Measurements from ENCODE around the gene GRIA3.

Gene GRIA3

DNA sequence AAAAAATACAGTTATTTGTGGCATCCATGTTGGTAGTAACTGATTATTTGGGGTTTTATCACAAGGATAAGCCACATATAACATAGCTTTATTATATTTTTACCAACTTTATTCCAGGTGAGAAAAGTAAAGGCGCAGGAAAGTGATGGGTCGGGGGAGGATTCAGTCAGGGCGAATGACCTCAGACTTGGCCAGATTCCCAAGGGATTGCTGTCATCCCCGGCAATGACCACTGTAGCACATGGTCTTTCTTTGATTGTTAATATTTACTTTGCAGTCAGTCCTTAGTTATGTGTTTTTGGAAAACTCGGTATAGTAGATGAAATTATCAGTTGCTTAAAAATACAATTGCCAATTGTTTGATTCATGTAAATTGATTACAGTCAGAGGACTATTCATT is 17.6 kb downstream of the GRIA3 start:
- no peak for DNase-seq

DNA sequence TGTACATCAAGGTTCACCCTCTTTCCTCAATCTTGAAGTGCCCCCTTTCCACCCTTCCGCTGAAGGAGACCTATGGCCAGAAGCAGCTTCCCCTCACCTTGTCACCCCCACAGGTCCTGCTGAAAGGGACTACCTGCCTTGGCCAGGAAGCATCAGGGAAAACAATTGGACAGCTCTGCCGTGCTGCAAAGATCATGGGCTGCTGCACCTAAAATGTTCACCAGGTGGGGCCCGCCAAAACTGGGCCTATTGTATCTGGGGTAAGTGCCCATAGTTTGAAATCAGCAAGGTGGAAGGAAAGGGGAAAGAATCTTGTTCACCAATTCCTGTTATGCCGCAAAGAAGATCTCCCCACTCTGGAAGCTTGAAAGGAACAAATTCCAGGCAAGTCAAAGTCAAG is 18.4 kb downstream of the GRIA3 start:
- DNase-seq = no peak

DNA sequence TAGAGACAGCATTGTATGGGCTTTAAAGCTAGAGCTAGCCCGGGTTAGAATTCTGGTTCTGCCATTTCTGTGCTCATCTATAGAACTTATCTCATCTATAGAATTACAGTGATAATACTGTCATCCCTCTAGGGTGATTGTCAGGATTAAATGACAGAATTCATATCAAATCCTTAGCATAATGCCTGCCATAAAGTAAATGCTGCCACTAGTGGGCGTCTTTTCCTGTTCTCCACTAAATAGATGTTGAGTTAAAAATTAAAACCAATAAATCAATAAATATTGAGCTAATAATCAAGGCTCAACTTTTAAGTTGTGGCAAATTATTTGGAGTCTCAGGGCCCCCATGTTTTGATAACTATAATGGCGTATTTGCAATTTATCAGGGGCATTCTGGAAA is 19.7 kb downstream of the GRIA3 start:
- DNase-seq = no peak

DNA sequence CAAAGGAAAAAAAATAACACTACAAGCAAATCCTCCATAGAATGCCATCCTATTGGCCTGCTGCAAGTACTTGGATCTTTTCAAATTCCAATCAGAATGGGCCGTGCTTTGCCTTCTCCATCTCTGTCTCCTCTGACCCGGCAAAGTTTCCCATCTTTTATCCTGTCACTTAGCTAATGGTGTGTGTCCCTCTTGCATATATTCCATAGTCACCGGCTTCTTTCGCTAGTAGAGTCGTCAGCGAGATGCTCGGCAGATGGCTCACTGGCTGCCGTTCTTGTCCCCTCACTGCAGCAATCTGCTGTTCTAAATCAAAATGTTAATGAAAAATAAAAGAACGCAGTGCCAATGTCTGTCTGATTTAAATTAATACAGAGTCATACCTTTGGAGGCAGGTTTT is 22.1 kb downstream of the GRIA3 start:
- DNase-seq = no peak

DNA sequence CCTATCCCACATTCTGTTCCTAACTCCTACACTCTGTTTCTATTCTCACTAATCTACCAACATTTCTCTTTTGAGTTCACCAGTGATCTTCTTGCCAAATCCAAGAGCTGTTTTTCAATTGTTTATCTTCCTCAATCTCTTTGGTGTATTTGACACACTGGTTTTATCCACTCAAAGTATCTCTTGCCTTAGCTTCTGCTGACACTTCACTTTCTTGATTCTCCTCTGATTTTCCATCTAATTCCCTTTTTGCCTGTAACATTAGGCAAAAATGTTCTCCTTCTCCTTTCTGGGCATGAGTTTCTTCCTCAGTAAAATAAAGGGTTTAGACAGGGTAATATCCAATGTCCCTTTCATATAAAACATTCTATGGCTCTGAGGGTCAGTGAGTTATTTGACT is 26.2 kb downstream of the GRIA3 start:
- DNase-seq = no peak

DNA sequence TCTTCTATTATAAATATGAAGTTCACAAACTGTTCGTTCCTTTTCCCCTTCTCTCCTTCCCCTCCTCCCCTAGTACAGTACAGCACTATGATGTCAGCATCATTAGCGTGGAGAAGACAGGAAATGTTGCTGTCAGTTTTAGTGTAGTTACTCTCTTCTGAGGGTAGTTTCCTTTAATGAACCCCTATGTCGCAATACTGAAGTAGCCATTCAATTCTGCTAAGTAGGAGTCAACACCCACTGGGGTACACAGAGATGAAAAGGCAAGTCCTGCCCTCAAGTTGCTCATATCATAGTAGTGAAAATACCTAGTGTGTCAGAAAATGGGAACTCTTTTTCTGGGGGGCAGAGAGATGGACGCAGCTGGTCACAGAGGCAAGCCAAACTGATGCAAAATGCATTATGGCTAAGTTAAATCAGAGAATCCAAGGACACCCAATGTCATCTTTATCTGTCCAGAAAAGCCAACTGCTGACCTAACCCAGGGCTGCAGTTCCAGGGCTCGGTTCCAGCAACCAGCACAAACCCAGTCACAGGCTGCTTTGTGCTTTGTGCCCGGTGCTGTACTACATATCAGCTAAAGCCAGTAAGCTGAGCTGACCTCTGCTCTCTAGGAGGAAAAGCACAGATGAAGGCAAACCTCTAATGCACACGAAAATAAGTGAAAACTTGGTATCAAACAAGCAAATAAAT is 31.5 kb downstream of the GRIA3 start:
- DNase-seq = no peak

DNA sequence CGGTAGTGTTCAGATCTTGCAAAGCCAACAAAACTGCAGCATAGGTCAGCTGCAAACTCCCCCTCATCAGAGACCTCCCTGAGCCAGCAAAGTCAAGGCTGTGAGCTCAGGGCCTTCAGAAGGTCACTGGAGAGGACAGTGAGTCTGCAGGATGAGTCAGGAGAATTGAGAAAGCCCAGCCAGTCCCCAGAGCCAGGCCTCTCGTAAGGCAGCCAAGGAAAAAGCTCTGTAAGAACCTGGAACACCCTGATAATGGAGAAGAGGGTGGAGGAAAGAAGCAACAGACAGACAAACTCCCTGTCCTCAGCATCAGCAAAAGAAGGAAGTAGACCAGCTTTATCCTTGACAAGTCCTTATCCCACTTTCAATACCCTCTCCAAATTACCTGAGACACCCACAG is 33.0 kb downstream of the GRIA3 start:
- DNase-seq = no peak

DNA sequence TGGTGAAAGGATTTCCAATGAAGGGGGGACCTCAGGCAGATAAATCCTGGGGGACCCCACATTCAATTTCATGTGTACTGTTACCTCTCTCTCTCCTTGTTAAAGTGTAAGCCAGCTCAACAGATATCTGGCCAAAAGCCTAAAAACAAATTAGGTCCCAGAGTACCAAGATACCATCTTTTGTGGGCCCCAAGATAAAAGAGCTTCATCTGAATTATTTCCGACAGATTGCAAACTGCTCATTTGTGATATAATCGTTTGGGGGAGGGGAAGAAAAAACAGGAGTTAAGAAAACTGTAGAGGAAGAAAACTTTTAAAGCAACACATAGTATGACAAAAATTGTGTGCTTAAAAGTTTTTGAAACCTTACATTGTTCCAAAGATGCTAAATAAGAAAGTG is 33.6 kb downstream of the GRIA3 start:
- no peak for DNase-seq

DNA sequence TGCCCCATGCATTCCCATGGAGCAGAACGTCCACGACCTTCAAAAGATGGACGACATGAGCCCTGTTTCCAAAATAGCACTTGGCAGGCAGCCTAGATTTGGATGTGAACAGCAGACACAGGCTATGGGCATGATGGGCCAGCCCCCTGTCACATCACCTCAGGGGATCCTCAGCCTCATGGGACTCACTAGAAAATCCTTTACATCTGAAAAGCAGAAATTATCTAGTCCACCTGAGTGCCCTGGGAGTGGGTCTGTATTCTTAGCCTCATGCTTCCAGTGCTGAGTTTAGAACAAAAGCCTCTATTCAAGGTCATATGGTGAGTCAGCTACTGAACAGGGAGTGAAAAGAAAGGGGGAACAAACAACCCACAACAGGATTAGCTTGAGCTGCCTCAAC is 35.8 kb downstream of the GRIA3 start:
- no peak for DNase-seq

DNA sequence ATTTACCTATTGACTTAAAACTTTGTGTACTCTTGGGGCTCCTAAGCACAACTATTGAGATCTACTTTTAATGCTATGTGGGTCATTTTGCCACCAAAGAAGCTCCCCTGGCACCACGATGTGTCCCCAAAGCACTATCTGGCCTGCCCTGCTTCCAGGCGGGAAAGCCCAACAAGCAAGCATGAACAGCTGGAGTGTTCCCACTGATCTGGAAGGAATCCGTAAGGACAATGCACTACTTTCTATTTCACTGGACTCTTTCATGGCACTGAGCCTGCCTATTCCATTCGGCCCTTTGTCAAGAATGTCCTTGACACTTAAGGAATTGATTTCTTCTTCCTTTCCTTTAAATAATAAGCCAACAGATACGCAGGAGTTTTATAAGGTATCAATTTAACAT is 38.8 kb downstream of the GRIA3 start:
- no peak for DNase-seq

DNA sequence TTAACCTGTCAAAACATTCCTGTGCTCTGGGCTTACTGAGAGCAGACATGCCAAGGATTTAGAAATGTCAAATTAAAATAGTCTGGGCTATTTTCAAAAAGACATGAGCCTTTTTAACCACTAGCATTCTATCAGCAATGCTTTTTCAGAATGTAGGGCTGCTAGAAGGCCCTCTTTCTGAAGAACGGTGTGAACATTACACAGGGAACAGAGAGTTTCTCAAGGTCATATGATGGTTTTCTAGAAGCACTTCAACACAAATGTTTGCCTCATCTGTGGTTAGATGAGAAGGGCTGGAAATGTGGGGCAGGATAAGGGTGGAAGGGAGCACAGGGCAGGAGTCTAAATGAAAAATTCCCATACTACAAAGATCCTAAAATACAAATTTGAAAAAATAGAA is 39.3 kb downstream of the GRIA3 start:
- no peak for DNase-seq

DNA sequence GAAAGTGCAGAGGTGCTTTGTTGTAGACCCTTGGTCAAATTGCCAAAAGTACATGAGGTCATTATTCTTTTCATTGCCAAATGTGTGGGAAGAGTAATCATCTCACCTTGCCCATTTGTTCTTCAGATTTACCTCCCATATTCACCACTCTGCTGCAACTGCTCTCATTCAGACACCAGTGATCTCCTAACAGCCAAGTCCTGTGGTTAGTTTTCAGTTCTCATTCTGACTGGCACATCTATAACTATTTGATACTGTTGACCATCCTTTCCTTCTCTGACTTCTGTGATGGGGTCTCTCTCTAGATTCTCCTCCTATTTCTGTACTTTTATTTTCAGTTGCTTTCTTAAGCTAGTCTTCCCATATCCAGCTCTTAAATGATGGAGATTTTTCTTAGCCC is 39.8 kb downstream of the GRIA3 start:
- DNase-seq = no peak

DNA sequence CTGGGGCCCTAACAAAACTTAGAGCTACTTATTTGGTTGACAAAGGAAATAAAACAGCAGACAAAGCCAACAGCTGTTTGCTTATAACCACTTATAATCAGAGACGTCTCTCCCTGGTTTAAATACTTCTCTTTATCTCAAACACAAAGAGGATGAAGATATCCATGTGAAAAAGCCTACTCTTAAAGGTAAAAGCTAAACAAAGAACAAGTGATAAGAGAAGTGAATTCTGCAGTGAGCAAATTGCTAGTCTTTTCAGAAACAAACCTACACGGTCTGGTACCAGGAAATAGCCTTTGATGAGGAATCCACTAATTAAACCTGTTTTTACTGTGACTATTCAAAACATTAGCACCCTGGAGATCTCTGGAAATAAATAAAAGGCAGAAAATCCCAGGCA is 46.7 kb downstream of the GRIA3 start:
- no peak for DNase-seq

DNA sequence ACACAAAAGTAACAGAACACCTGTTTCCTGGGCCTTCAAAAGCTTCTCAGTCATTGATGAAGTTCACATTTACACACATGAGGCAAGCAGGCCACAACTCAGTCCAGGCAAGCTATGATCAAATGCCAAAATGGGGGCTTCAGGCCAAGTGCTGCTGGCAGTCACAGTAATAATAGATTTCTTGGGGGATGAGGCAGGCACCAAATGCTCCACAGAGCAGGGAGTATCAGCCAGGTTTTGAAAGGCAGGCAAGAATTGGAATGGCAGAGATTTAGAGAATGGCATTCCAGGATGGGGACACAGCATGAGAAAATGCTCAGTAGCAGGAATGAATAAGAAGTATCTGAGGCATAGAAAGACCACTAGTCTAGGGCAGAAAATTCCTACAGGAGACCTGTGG is 52.8 kb downstream of the GRIA3 start:
- no peak for DNase-seq

DNA sequence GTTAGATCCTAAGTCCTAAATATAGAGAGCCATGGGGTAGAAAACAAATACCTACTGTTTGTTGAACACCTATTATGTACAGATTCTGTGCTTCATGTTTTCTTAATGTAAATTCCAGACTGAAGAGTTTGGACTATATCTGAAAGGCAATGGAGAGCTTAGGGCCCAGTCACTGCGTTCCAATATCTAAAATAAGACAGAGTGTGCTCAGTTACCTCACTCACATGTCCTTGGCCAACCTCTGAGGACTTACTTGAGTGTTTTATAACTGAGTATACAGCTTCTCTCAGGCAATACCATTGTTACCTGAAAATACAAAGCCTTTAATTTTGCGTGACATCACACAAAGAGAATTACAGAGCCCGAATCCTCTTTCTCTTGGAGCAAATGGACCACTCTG is 53.2 kb downstream of the GRIA3 start:
- DNase-seq = no peak

DNA sequence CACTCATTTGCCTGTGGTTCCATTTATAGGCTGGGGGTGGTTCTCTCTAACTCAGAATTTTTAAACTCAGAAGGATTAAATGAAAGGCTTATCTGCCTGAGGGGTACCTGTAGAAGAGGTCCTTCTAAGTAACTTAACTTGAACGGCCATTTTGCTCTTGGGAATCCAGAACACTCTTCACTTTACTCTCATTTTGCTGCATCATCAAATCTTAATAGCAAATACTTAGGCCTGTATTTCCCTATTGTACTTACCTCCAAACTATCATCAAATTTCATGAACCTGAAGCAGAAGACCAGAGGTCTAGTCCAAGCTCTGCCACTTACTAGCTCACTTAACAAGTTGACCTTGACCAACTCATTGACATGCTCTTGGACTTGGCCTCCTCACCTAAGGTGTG is 70.4 kb downstream of the GRIA3 start:
- DNase-seq = no peak

DNA sequence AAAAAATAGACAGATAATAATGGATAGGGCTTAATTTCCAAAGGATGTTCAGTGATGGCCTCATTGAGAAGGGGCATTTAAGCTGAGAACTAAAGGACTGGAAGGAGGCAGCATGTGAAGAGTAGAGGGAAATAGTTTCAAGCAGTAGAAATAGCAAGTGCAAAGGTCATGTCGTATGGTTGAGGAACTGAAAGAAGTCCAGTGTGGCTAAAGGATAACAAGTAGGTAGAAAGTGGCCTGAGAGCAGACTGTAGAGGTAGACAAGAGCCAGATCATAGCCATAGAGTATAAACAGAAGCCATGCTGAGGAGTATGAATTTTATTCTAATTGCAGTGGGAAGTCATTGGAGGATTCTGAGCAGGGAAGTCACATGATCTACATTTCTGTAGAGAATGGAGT is 72.3 kb downstream of the GRIA3 start:
- no peak for DNase-seq

DNA sequence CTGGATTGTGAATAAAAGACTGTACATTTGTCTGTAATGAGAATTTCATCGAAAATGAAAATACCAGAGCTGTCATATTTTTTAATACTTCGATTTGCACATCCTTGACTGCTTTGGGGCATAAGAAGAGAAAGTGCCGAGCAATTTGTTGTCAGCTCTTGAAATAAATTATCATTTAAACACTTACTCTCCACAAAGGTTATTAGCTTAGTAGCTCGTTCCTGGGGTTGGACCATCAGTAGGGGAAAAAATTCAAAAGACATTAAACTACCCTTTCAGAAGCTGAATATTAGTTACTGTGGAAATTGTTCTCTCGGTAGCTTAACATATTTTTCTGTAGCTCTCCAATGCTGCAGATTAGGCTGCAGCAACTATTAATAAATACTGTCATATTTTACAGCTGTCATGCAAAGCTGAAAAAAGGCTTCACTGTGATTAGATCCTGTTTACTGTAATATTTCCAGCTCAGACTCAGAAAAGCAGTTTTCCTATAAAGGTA is 76.9 kb downstream of the GRIA3 start:
- DNase-seq = no peak

DNA sequence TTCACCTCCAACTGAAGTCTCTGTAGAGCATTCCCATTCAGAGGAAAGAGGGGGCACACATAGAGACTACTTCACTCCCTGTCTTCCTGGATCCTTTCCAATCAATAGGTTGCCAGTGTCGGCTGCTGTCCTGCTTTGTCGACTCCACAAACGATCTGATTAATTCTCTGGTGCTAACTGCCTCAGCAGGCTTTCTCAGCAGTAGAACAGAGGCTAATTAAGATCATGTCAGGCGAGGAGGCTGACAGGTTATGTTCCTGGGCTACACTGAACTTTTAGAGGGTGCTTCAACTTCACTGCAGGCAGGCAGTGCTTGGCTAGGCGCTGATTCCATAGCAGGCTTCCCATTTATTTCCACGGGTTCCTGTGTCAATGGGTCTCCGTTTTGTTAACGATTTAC is 79.2 kb downstream of the GRIA3 start:
- DNase-seq = no peak

DNA sequence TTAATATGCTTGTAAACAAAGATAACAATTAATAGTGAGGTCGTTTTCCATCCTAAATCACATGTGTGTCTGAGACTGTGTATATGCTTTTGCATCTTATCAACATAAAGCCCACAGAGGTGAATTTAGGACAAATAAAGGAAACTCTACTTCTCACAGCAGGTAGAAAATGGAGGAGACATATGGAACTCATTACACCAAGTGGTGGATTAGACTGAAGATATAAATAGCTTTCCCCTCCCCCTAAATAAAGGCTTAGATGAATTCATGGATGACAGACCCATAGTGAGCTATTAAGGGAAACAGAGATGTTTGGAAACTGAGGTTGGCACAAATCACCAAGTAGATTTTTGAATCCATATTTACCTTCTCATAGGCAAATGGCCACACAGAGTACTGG is 79.7 kb downstream of the GRIA3 start:
- DNase-seq = no peak

DNA sequence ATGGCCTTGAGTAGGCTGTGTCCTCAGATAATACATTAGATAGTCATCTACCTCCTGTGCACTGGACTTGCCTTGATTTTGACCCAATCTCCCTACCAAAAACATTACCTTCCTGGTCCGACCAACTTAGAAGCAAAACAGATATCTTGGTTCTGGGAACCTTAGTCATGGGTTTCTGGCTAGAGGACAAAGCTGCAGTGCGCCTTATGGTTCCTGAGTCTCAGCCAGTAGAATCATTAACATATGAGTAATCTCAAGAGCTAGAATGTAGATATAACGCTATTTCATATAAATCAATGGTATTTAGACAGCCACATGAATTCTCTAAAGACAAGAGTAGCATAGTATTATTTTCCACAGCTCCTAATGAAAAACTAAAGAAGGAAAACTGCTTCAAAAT is 83.1 kb downstream of the GRIA3 start:
- no peak for DNase-seq

DNA sequence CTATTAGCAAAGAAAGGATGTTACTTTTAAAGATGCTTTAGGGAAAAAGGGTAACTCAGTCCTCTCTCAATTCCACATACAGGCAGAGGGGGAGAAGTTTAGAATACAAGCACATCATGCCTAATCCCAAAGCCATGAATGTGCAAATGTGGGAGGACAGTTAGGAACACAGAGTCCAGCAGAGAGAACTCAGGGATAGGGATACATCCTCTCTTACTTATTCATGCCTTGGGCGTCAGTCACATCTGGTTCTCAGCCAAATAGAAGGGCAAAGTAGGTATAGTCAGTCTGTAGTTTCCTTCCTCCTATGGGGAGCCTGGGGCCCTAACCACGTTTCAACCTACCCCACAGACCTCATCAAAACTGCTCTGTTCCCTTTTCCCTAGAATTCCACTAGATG is 87.8 kb downstream of the GRIA3 start:
- no peak for DNase-seq

DNA sequence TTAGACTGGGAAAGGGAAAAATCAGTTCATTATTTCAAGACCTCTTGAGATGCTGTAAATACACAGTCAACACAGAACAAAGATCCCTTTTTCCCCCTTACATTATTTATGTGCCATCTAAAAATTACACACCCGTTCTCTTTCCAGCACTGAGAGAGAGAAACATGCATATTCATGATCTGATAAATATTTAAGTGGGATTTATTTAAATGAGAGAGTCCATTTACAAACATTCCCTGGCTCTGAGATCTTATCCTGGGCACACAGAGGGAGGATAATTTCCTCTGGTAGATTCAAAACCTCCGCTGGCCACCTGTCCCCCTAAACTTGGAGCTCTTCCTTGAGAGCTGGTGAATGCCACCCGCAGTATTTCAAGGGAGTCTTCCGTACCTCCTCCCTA is 88.6 kb downstream of the GRIA3 start:
- DNase-seq = no peak

DNA sequence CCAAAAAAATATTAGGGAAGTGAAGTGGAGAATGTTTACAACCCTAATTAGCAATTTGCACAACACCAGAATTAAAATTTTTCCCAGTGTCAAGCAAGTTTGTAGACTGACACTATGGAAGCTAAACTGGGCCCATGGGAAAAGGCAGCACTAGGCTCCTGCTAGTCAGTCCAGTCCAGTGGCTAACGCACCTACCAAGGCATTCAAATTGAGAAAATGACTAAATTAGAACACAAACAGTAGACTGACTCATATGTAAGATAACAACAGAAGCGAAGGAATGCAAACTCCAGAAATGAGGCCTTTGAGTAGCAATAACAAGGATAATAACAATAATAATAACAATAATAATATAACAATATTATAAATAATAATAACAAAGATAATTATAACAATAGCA is 90.7 kb downstream of the GRIA3 start:
- no peak for DNase-seq

DNA sequence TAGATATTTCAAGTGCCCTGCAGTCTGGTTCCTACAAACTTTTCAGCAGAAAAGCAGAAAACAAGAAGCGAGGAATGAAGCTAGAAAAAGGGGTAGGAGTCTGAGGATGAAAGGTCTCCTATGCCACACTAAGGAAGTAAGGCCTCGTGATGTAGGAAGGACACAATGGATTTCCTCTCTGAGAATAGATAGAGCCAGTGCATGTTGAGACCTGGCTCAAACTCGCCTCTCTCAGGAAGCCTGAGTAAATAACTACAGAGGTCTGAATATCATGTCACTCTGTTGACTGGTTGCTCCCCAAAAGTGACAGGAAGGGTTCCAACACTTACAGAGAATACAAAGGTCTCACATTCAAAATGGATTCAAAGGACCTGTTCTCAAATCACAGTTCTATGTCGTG is 93.3 kb downstream of the GRIA3 start:
- DNase-seq = no peak

DNA sequence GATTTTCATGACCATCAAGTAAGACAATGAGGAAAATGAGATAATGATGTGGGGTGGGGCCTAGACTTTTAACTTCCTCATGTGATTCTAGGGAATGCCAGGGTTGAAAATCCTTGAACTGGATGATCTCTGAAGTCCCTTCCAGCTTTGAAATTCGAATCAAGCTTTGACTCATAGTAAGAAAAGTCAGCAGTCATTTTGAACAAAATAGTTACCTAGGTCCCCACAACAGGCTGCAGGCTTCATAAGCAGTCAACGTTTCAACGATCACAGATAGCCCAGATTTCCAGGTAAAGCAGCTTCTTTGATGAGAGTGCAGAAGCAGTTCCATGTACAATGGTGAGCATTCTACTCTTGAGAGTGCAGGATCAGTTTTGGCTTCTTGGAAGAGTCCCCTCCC is 93.7 kb downstream of the GRIA3 start:
- DNase-seq = no peak
